Activated naive CD4-positive, alpha-beta T cell treated with anti-CD3 and anti-CD28 coated beads, Interleukin-2, amount 50 U/mL, for 72 hours (primary cell): Measurements from ENCODE around the gene SNX8. TPM values are rescaled to one million over a fixed set of nuclear protein-coding genes. Genes with fewer than 3 reads are reported as not detected.

Experiments used
- ATAC-seq, 2 donors: fragments of 150-1000 bp; cut with Tn5 transposase; 2 replicates each; pipeline ENCODE4 v1.10.0; 2021; ENCODE audit warnings: mild to moderate bottlenecking in 2 of 2, moderate library complexity in 2 of 2
- DNase-seq, 2 donors: peaks; one replicate each; pipeline ENCODE4 v3.0.0; 2021 to 2022; ENCODE audit warnings: low spot score in 2 of 2
- H3K27ac Mint-ChIP-seq, 2 donors: one replicate each; pipeline ENCODE4 v1.8.0; 2022; ENCODE audit warnings: mild to moderate bottlenecking in 2 of 2, mixed read lengths in 2 of 2
- H3K36me3 Mint-ChIP-seq, 2 donors: one replicate each; pipeline ENCODE4 v1.8.0; 2022; ENCODE audit warnings: mixed read lengths in 2 of 2
- H3K9me3 Mint-ChIP-seq, 2 donors: one replicate each; pipeline ENCODE4 v1.8.0; 2022; ENCODE audit warnings: mixed read lengths in 2 of 2
- total RNA-seq, 2 donors: library from RNA; stranded (reverse); gene quantifications; one replicate each; pipeline ENCODE4 v1.2.3, GENCODE V29; 2022

The SNX8 gene
- total RNA-seq, 2 donors from 2014 or later = 35.6 to 36.1 TPM

GRCh38 chr7:2212906-2213305, 101.3 kb downstream of the SNX8 start:
- ATAC-seq = no peak
- Mint-ChIP-seq H3K27ac (no peak overlapping the region), H3K36me3 (peaks cover 21 to 27% of the 10 kb centered on the region in 2 donors), H3K9me3 (no peaks in the 10 kb centered on the region)
- no peak for DNase-seq

DNA sequence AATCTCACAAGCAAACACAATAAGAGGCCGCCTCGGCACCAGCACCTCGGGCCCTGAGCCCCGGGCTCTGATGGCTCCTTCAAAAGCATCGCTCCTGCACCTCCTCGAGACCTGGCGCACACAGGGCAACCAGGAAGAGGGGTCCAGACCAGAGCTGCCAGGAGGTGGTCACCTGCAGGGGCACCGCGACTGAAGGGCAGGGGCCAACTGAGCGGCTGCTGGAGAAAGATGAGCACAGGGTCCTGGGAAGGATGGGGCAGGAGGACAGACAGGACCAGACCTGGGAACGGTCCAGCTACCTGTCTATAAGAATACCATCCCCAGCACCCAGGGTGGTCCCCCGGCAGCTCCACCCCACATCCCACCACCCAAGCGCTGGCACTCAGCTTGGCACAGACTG, 102.3 kb downstream of the SNX8 start:
- DNase-seq = no peak
- H3K36me3 Mint-ChIP-seq = peaks cover 21 to 27% of the 10 kb centered on the region in 2 donors
- peak overlapping the region in 1 of 2 donors; percentile 41 for H3K27ac Mint-ChIP-seq
- no peaks in the 10 kb centered on the region for H3K9me3 Mint-ChIP-seq
- no peak for ATAC-seq

DNA sequence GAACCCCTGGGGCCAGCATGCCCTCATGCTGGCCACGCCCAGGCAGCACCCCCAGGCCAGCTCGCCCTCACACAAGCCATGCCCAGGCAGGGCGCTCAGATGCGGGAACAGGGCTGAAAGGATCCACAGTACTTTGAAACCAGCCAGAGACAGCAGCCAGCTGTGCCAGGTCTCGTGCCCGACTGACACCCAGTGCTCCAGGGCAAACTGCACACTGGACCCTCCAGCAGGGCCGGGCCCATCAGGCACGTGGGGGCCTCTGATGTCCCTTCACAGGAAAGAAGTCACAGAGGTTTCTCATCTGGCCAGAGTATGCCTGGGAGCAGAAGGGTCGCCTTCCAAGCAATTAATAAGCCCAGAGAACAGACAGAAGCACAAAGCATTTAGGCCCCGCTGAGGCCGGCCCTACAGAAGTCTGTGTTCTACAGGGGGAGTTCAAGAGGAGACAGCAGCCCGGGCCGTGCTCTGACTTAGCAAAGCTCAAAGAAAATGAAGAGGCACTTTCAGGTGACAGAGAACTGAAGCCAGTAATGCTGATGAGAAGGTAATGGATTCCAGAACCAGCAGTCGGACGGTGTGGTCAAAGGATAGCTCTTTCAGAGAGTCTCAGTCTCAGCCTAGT, 102.9 kb downstream of the SNX8 start:
- H3K9me3 Mint-ChIP-seq = no peaks in the 10 kb centered on the region
- H3K27ac Mint-ChIP-seq = peak overlapping the region; percentile 41 to 60
- DNase-seq (no peak), ATAC-seq (no peak)
- H3K36me3 Mint-ChIP-seq = peaks cover 21 to 27% of the 10 kb centered on the region in 2 donors

DNA sequence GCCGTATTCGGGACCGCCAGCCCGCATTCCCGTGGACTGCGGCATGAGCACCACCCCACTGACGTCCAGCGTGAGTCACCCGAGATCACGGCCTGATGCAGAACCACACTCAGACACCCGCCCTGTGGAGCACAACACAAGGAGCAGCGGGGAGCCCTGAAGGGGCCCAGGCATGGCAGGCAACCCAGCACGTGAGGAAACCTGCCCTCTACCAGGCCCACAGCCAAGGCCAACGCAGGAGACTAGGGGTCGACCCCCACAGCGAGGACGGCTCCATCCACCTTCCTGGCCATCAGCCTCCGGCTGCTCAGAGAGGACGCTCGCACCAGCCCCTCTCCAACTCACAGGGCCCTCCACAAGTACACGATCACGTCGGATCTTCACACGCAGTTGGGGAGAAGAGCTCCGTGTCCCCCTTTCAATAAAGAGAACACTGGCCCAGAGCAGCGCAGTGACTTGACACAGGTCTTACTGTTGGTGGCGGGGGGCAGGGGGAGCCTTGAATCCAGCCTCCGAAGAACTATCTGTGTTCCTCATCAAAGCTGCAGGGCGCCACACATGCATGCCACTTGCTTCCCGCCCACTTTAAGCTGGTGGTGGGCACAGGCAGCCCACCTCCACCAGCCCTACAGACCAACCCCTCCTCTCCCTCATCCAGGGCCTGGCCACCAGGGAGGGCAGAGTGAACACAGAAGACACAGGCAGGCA, 103.5 kb downstream of the SNX8 start:
- peaks cover 17 to 21% of the 10 kb centered on the region in 2 donors for H3K36me3 Mint-ChIP-seq
- H3K9me3 Mint-ChIP-seq = no peaks in the 10 kb centered on the region
- ATAC-seq = no peak
- peak overlapping the region in 1 of 2 donors; percentile 41 for H3K27ac Mint-ChIP-seq
- no peak for DNase-seq

DNA sequence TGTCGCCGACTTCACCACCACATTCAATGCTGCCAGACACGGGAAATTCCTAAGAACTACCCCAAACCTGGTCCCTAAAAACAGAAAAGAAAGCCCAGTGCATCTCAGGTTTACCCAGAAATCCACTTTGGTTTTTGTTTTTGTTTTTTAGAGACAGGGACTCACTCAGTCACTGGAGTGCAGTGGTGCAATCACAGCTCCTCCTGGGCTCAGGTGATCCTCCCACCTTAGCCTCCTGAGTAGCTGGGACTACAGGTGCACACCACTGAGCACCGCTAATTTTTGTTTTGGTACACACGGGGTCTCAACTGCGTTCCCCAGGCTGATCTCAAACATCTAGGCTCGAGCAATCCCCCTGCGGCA, 104.3 kb downstream of the SNX8 start:
- no peaks in the 10 kb centered on the region for H3K9me3 Mint-ChIP-seq
- H3K36me3 Mint-ChIP-seq = peaks cover 14 to 18% of the 10 kb centered on the region in 2 donors
- no peak for ATAC-seq
- no peak for DNase-seq
- peak overlapping the region in 1 of 2 donors; percentile 36 for H3K27ac Mint-ChIP-seq

- ATAC-seq = peak; percentile 31 to 61
- Mint-ChIP-seq H3K9me3 (no peaks in the 10 kb centered on the region), H3K36me3 (peaks cover 14 to 18% of the 10 kb centered on the region in 2 donors), H3K27ac (peak overlapping the region; percentile 31 to 68)
- DNase-seq = peak in 1 of 2 donors; percentile 37
Measured at GRCh38 chr7:2209146-2209960, 104.9 kb downstream of the SNX8 start.

DNA sequence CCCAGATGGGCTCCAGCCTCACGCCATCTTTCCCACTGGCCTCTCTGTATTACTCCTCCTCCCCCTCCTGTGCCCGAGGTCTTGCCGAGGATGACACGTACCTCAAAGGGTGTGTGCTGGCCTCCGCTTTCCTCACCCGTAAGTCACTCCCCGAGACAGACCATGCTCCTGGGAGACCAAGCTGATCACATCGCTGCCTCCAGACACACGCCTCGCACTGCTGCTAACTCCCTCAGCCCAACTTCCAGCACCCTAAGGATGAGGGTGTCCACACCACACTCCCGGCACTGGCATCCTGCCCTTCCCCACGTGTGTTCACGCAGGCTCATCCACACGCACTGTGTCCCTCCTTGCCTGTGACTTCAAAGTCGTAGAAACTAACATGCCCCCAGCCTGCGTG, 105.5 kb downstream of the SNX8 start:
- Mint-ChIP-seq H3K36me3 (peaks cover 8 to 14% of the 10 kb centered on the region in 2 donors), H3K9me3 (no peaks in the 10 kb centered on the region), H3K27ac (peak overlapping the region; percentile 31 to 44)
- no peak for DNase-seq
- no peak for ATAC-seq

DNA sequence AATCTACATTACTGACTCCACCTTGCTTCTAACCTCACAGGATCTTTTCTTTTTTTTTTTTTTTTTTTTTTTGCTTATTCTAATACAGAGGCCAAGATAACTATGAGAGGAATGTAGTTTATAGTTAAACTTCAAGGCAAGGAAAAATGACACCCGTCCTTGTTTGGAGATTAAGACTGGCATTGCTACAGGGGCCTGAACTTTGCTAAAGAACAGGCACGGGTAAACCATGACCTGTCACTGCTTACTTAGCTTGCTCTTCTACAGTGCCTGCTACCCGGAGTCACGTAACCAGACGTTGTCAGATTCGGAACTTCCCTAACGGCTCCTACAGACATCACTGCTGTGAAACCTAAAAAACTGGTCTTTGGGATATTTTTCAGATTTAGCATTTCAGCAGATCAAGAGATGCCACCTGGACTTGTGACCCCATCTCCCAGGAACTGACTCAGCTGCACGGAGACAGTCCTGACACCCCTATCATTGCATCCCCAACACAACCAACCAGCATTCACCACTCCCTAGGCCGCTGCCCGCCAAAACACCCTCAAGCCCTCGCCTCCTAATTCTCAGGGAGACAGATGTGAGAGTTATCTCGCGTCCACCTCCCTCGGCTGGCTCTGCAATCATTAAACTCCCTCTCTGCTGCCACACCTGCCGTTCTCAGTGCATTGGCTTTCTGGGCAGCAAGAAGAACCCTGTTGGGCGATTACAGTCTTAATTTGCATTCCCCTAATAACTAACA, 109.0 kb downstream of the SNX8 start:
- no peaks in the 10 kb centered on the region for H3K36me3 Mint-ChIP-seq
- H3K9me3 Mint-ChIP-seq = no peaks in the 10 kb centered on the region
- DNase-seq (peak in 1 of 2 donors; percentile 3), ATAC-seq (no peak)
- H3K27ac Mint-ChIP-seq = no peak overlapping the region

- ATAC-seq (no peak), DNase-seq (peak in 1 of 2 donors; percentile 35)
- Mint-ChIP-seq H3K36me3 (no peaks in the 10 kb centered on the region), H3K27ac (no peak overlapping the region), H3K9me3 (no peaks in the 10 kb centered on the region)
Measured at GRCh38 chr7:2204446-2204845, 109.8 kb downstream of the SNX8 start.

DNA sequence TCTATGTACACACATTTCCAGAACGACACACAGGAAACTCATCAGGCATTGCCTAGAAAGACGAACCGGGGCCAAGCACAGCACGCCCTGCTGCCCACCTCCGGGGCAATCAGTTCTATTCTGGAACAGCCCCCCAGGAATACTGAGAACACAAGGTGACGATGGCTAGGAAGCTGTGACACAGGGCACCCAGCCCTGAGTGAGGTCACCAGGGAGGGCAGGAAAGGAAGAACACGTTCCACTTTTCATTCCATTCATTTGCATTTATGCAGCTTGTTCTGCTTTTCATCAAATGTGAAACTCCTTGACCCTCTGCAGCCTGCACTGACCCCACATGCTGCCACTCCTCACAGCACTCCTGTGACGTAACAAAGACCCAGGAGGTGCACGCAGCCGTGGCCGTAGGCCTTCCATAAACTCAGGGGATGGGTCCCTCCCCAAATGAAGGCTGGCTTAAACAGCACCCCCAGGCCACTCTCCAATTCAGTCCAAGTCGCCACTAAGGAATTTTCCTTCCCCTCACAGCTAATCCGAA, 110.4 kb downstream of the SNX8 start:
- no peak overlapping the region for H3K27ac Mint-ChIP-seq
- ATAC-seq = no peak

DNA sequence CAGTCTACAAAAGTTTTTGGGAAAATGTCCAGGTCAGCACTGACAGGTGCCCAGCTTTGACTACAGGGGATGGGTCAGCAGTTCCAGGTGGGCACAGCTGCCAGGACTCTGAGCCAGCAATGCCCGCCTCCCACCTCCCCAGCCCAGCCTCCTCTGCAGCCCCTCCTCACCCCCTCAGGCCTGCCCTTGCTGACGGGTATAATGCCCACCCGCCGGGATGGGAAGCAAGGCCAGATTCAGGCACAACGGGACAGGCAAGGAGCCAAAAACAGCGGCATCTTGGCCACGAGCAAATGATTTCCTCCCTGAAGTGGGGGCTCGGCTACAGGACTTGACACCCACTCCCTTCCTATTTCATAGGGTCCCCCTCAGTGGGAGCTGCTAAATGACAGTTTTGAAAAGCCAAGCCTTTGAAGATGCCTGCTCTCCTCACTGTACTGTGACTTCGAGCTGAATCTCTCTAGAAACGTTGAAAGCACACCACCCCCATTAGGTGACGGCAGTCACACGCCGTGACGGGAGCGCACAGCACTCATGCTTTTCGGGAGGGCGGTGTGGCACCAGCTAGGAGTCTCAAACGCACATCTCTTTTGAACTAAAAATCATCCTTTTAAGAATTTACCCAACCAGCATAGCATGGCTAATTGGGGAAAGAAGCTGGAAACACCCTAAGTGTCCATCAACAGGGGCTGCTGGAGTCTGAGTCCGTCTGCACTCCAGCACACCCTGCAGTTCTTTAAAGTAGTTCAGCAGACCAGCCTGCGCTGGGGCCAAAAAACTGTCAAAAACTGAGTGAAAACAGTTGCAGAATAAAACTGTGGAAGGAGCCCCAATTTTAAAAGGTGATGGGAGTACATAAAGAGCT, 111.1 kb downstream of the SNX8 start:
- ATAC-seq = no peak
- DNase-seq = peak in 1 of 2 donors; percentile 37
- H3K36me3 Mint-ChIP-seq = no peaks in the 10 kb centered on the region
- no peaks in the 10 kb centered on the region for H3K9me3 Mint-ChIP-seq
- peak overlapping the region in 1 of 2 donors; percentile 68 for H3K27ac Mint-ChIP-seq

More for the DNA sequence above, 110.4 kb downstream of the SNX8 start:
- peak in 1 of 2 donors; percentile 33 for DNase-seq
- Mint-ChIP-seq H3K36me3 (no peaks in the 10 kb centered on the region), H3K9me3 (no peaks in the 10 kb centered on the region)

DNA sequence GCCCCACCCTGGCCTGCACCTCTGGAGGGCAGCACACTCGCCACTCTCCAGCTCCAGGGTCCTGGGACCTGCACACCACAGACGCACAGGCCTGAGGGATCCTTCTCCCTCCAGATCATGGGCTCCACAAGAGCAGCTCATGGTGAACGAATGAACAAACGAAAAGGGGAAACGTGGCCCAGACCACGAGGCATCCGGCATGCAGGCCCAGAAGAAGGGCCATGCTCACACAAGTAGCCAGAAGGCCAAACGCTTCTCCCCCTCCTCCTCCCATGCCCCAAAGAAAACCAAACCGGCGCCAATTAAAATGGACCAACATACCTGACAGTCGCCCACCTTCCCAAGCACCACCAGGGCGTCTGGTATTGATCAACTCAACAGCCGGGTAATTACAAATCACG, 111.9 kb downstream of the SNX8 start:
- ATAC-seq (no peak), DNase-seq (peak in 1 of 2 donors; percentile 42)
- H3K36me3 Mint-ChIP-seq = peaks cover 3% of the 10 kb centered on the region in 2 donors

More for the DNA sequence above, 111.9 kb downstream of the SNX8 start:
- Mint-ChIP-seq H3K27ac (peak overlapping the region in 1 of 2 donors; percentile 50), H3K9me3 (no peaks in the 10 kb centered on the region)
